ENCODE measurements around the gene KLHL18. TPM values are rescaled to one million over a fixed set of nuclear protein-coding genes. Genes with fewer than 3 reads are reported as not detected.

KLHL18 gene
- total RNA-seq, 1 donor from 2014 or later, result 30.2 TPM

- no peak overlapping the region for H3K4me3 ChIP-seq
- no peak for TF ChIP-seq CTCF (IDR thresholded peaks at IDR 0.05)
- no peaks in the 10 kb centered on the region for H3K27me3 ChIP-seq (ENCODE audit: low read depth)
- peaks cover 52% of the 10 kb centered on the region for H3K36me3 ChIP-seq
- H3K9me3 ChIP-seq, result no peaks in the 10 kb centered on the region
- ATAC-seq (no peak), DNase-seq (no peak)
- no peak overlapping the region for H3K27ac ChIP-seq
- peaks cover 19% of the 10 kb centered on the region for H3K4me1 ChIP-seq
- intact Hi-C loops (cut with DNase I), result no loop called here
Observed at GRCh38 chr3:47319956-47320355, 37.2 kb downstream of the KLHL18 start.

- TF ChIP-seq CTCF (IDR thresholded peaks at IDR 0.05), result no peak
- ATAC-seq (no peak), DNase-seq (no peak)
- no peaks in the 10 kb centered on the region for H3K27me3 ChIP-seq (ENCODE audit: low read depth)
- peaks cover 77% of the 10 kb centered on the region for H3K36me3 ChIP-seq
- H3K4me3 ChIP-seq, result no peak overlapping the region
- peaks cover 3% of the 10 kb centered on the region for H3K4me1 ChIP-seq
- no peak overlapping the region for H3K27ac ChIP-seq
- intact Hi-C loops (cut with DNase I), result no loop called here
- H3K9me3 ChIP-seq, result no peaks in the 10 kb centered on the region
Observed at GRCh38 chr3:47323431-47324277, 40.9 kb downstream of the KLHL18 start.

GRCh38 chr3:47324278-47324865, 41.6 kb downstream of the KLHL18 start:
- intact Hi-C loops (cut with DNase I), result no loop called here
- H3K27me3 ChIP-seq (ENCODE audit: low read depth), result no peaks in the 10 kb centered on the region
- H3K4me3 ChIP-seq, result no peak overlapping the region
- DNase-seq (no peak), ATAC-seq (peak; percentile 83 to 90)
- no peaks in the 10 kb centered on the region for H3K4me1 ChIP-seq
- H3K27ac ChIP-seq, result no peak overlapping the region
- peaks cover 80% of the 10 kb centered on the region for H3K36me3 ChIP-seq
- no peaks in the 10 kb centered on the region for H3K9me3 ChIP-seq
- TF ChIP-seq CTCF (IDR thresholded peaks at IDR 0.05), result peak; percentile 73

- no peaks in the 10 kb centered on the region for H3K9me3 ChIP-seq
- ATAC-seq (no peak), DNase-seq (no peak)
- peaks cover 94% of the 10 kb centered on the region for H3K36me3 ChIP-seq
- no peaks in the 10 kb centered on the region for H3K27me3 ChIP-seq (ENCODE audit: low read depth)
- no peak overlapping the region for H3K4me3 ChIP-seq
- no peaks in the 10 kb centered on the region for H3K4me1 ChIP-seq
- no peak overlapping the region for H3K27ac ChIP-seq
- no peak for TF ChIP-seq CTCF (IDR thresholded peaks at IDR 0.05)
- intact Hi-C loops (cut with DNase I), result no loop called here
Observed at GRCh38 chr3:47333907-47334306, 51.2 kb downstream of the KLHL18 start.

DNA sequence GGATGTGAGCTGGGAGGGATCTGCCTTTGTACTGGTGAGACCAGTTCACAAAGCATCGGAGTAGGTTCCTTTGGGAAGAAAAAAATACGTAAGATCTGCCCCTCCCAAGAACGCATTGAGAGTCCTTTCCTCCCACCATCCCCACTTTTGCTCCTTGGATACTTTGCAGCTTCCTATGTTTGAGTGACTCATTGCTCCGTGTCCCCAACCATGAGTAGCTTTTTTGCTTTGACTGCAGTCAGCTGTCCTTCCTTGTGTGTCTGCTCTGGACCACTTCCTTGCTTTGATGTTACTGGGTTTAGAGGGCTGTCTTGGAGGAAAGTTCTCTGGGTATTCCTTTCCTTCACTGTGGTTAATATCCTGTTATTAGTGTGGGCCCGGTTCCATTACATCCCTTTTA, 54.9 kb downstream of the KLHL18 start:
- Histone ChIP-seq H3K9me3 (no peaks in the 10 kb centered on the region), H3K27me3 (ENCODE audit: low read depth) (no peaks in the 10 kb centered on the region), H3K4me3 (no peak overlapping the region), H3K27ac (no peak overlapping the region), H3K4me1 (no peaks in the 10 kb centered on the region), H3K36me3 (peaks cover 93% of the 10 kb centered on the region)
- DNase-seq (no peak), ATAC-seq (no peak)
- TF ChIP-seq CTCF (IDR thresholded peaks at IDR 0.05), result no peak
- intact Hi-C loops (cut with DNase I), result no loop called here
